K562 treated with DMSO at 1 percent for 48 hours (cell line): ENCODE data around the gene OGFOD2. TPM values are rescaled to one million over a fixed set of nuclear protein-coding genes. Genes with fewer than 3 reads are reported as not detected.

Experiments
- total RNA-seq: library from RNA; unstranded; fragments of 300-600 nt; gene quantifications from 2 replicates; pipeline ENCODE4 v1.2.3, GENCODE V29; 2022; ENCODE audit warnings: low replicate concordance; ENCODE audit errors: extremely low read depth

Gene OGFOD2
- not detected in 2 replicates for total RNA-seq

DNA sequence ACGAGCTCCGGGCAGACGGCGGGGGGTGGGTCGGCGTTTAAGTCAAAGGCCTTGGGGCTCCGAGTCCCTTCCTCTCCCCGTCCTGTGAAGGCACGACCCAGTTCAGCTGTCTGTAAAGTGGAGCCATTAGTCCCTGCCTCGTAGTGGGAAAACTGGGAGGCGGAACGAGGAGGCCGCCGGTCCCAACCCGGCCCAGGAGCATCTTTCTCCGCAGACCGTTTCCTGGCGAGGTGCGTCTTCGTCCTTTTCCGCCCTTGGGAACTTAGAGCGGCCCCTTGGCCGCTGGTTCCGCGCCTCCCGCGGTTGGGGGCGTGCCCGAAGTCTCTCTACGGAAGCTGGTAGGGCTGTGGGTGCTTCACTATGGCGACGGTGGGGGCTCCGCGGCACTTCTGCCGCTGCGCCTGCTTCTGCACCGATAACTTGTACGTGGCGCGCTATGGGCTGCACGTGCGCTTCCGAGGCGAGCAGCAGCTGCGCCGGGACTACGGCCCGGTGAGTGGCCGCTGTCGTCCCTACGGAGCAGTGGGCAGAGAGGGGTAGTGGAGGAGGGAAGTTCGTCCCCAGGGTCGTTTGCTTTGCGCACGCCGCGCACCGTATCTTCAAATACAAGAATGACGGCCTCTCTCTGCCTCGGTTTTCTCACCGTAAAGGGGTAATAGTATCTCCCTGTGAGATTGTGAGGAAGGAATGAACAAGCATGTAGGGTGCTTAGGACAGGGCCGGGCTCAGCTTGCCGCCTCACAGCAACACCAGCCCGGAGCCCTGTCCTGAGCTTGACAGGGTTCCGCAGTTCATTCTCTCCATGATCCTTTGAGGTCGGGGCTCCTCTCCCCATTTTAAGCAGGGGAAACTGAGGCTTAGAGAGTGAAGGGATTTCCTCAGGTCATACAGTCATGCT, at the start of gene OGFOD2:
Gene OGFOD2, plus strand, starts transcription at position 353 of the 898 bp plus-strand sequence. Its CDS starts 8 bp downstream, at position 361.

GRCh38 chr12:122965851-122966742, 8.9 kb upstream of the OGFOD2 start, which contains the start of gene ABCB9:
Gene ABCB9 (minus strand): TSS chr12:122966463. CDS start chr12:122960235, 6,228 bp downstream.

DNA sequence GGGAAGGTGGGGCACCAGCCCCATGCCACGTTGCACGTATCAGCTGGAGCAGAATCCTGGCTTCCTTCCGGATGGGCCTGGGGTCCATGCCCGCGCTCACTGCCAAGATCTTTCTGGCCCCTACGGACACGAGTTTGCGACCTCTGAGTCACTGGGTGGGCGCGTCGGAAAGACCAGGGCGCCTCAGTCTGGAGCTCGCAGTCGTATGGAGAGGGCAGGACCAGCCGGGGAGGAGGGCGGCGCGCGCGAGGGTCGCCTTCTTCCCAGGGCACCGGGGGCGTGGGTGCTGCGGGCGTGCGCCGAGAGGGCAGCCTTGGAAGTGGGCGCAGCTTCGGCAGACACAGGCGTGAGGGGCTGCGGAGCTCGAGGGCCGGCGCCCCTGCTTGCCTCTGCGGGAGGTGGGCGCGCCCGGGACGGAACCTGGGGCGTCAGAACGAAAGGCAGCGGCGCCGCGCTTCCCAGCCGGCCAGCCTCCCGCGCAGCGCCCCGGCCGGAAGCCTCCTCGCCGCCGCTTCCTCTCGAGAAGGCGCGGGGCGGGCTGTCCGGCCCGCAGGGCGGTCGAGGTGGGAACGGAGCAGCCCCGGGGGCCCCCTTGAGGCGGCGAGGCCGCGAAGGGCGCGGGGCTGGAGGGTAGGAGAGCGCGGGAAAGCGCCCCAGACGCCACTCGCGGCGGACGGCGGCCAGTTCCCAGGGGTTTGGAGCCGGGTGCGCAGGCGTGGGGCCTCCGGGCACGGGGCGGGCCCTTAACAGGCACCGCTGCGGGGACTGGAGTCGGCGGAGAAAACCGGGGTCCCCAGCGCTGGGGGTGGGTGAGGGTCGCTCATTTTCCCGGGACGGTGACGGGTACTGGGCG, 5.4 kb downstream of the OGFOD2 start, which contains the start of gene ARL6IP4:
Gene ARL6IP4, plus strand, starts transcription at position 499 of the 853 bp plus-strand sequence. CDS start 459 bp downstream, outside the sequence.

Other genes starting within 250 kb of the OGFOD2 start
- gene HCAR1, start 244.4 kb upstream of the OGFOD2 start, total RNA-seq, result not detected in 2 replicates
- not detected in 2 replicates for gene DENR, start 222.4 kb upstream of the OGFOD2 start, total RNA-seq
- gene CCDC62, start 200.7 kb upstream of the OGFOD2 start, total RNA-seq, result not detected in 2 replicates
- gene HIP1R, start 139.8 kb upstream of the OGFOD2 start, total RNA-seq, result not detected in 2 replicates
- gene VPS37B, start 79.1 kb upstream of the OGFOD2 start, total RNA-seq, result not detected in 2 replicates
- gene ABCB9, start 8.8 kb upstream of the OGFOD2 start, total RNA-seq, result not detected in 2 replicates
- 481 TPM in 1 of 2 replicates, not detected in the other for gene ARL6IP4, start 5.4 kb downstream of the OGFOD2 start, total RNA-seq
- gene PITPNM2, start 175.8 kb downstream of the OGFOD2 start, total RNA-seq, result not detected in 2 replicates